Psoas muscle (tissue), 8 donors: Measurements from ENCODE around the gene GNB5. TPM values are rescaled to one million over a fixed set of nuclear protein-coding genes. Genes with fewer than 3 reads are reported as not detected.
"Not testable (repeated sequence)": the region's sequence is repeated elsewhere in the genome, so short reads cannot be mapped to it uniquely, and the experiment has no call there.

Experiments used
- ATAC-seq, 4 donors: fragments of 200-7000 bp; cut with Tn5 transposase; one replicate each; pipeline ENCODE4 v1.9.1; 2020; ENCODE audit warnings: moderate library complexity in 3 of 4, mild to moderate bottlenecking in 2 of 4
- DNase-seq, 2 donors: peaks; one replicate each; pipeline ENCODE4 v3.0.0-alpha.2; 2020
- H3K27ac ChIP-seq: fragments of 200-600 bp; one replicate; pipeline ENCODE4 v1.8.0; 2022
- H3K27me3 ChIP-seq, 3 donors: fragments of 200-600 bp in 1 of 3; one replicate each; pipeline versions ENCODE4 v1.6.1 to v1.8.0; 2013 to 2022; ENCODE audit warnings: low read length in 2 of 3, mild to moderate bottlenecking in 2 of 3, moderate library complexity in 1 of 3; ENCODE audit not compliant: insufficient read depth in 3 of 3
- H3K36me3 ChIP-seq, 2 donors: fragments of 200-600 bp in 1 of 2; one replicate each; pipeline versions ENCODE4 v1.6.1 to v1.8.0; 2013 to 2022; ENCODE audit warnings: low read depth in 1 of 2, mild to moderate bottlenecking in 1 of 2, moderate library complexity in 1 of 2; ENCODE audit not compliant: insufficient read depth in 1 of 2
- H3K4me1 ChIP-seq: fragments of 200-600 bp; one replicate; pipeline ENCODE4 v1.8.0; 2022
- H3K4me3 ChIP-seq: fragments of 200-600 bp; one replicate; pipeline ENCODE4 v1.8.0; 2022; ENCODE audit warnings: mild to moderate bottlenecking
- H3K9me3 ChIP-seq: fragments of 200-600 bp; one replicate; pipeline ENCODE4 v1.8.0; 2022
- CTCF ChIP-seq: fragments of 200-600 bp; IDR thresholded peaks from one replicate; pipeline ENCODE4 v1.8.0; 2022; ENCODE audit warnings: antibody characterized with exemption
- WGBS, 3 donors: extraction: QIAGEN DNeasy Blood & Tissue Kit; methylation state at CpG; one replicate each; pipeline versions ENCODE4 v1.1.6 to v1.1.7; 2013; 5-methylcytosine and 5-hydroxymethylcytosine counted together
- intact Hi-C, 2 donors: fragments of 100-400 bp; cut with DNase I; formaldehyde crosslinking; loops; one replicate each; pipeline versions ENCODE4 v1.11.0 to v1.14.2; 2022
- polyA plus RNA-seq, 3 donors: library from polyadenylated mRNA; stranded (reverse); fragments of 200-250 nt; gene quantifications; one replicate each; pipeline ENCODE4 v1.2.3, GENCODE V29; 2013
- total RNA-seq, 4 donors: library from RNA; stranded (reverse); fragmentation: NEBNext Ultra II Directional in 2 of 4; extraction: Animal tissue kit (Norgen Biotek cat#: 25700) in 2 of 4; gene quantifications; one replicate each; pipeline versions ENCODE4 v1.2.1 to v1.2.4, GENCODE V29; 2021 to 2023
- donor health status: healthy with polysubstance abuse.
- donor health status: DM: no; HTN: no; CAD: no; lungs with moderate emphysema.
- donor health status: Bipolar disorder and iron deficiency.
- donor health status: healthy.
- donor health status: DM: yes; HTN: yes; CAD: no.
- donor health status: DM: no; HTN: no; CAD: no.
- donor health status: DM: no; HTN: no; CAD: no.
- donor health status: DM: yes; HTN: yes; CAD: no.

Gene GNB5
- total and polyA plus RNA-seq, 7 donors = 0.86 to 2.5 (median 1.4) TPM

DNA sequence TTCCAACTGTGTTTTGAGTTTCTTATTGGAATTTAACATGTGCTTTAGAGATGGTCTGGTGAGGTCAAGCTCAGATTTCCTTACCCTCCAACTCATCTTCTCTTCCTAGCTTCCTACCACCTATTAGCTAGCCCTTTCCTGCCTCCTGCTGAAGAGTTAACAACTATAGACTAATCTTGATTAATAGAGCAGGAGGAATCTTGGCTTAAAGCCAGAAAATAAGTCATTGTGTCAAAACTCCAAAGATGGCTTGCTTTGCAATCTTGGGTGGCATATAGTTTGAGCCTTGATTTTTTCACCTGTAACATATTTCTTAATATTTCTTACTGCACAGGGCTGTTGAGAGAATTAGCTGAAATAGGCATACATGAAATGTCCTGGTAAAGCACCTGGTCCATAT lies 105.9 kb downstream of the GNB5 start:
- H3K36me3 ChIP-seq = no peaks in the 10 kb centered on the region
- DNase-seq = no peak
- no peaks in the 10 kb centered on the region for H3K4me1 ChIP-seq
- H3K9me3 ChIP-seq = peaks cover 4% of the 10 kb centered on the region
- no peak for ATAC-seq
- intact Hi-C loops = no loop called here
- H3K27me3 ChIP-seq = no peaks in the 10 kb centered on the region
- no peak overlapping the region for H3K4me3 ChIP-seq
- H3K27ac ChIP-seq = no peak overlapping the region
- no peak for TF ChIP-seq CTCF

DNA sequence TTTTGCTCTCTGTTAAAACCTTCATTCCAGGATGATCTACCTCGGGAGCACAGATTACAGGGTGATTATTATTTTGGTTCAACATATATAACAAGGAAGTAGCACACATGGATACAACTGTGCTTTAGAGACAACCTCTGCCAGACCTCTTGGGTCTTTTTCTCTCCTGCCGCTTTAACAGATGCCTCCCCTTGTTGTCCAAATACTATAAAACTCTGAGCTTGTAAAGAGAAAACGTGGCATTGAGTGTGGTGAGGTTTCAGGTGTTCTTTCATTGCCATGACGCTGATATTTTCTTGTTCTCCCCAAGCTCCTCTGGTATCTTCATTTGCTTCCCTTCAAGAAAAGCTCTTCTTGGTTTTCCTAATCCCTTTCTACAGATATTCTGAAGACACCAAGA lies 107.6 kb downstream of the GNB5 start:
- Histone ChIP-seq H3K27me3 (no peaks in the 10 kb centered on the region), H3K36me3 (no peaks in the 10 kb centered on the region), H3K4me1 (no peaks in the 10 kb centered on the region), H3K4me3 (no peak overlapping the region), H3K9me3 (peaks cover 4% of the 10 kb centered on the region), H3K27ac (no peak overlapping the region)
- WGBS, 3 donors = 58 to 71% (median 64%) methylated on average over 4 of the region's 4 CpGs
- no peak for ATAC-seq
- no peak for DNase-seq
- intact Hi-C loops = no loop called here
- no peak for TF ChIP-seq CTCF

- intact Hi-C loops, H3K27ac ChIP-seq, H3K4me1 ChIP-seq, H3K9me3 ChIP-seq, H3K27me3 ChIP-seq, ATAC-seq, DNase-seq, H3K36me3 ChIP-seq, H3K4me3 ChIP-seq: not testable (repeated sequence)
- 91 to 100% (median 95%) methylated on average over 1 of the region's 1 CpG for WGBS, 3 donors
Observed at GRCh38 chr15:52083037-52083359, 108.2 kb downstream of the GNB5 start.

DNA sequence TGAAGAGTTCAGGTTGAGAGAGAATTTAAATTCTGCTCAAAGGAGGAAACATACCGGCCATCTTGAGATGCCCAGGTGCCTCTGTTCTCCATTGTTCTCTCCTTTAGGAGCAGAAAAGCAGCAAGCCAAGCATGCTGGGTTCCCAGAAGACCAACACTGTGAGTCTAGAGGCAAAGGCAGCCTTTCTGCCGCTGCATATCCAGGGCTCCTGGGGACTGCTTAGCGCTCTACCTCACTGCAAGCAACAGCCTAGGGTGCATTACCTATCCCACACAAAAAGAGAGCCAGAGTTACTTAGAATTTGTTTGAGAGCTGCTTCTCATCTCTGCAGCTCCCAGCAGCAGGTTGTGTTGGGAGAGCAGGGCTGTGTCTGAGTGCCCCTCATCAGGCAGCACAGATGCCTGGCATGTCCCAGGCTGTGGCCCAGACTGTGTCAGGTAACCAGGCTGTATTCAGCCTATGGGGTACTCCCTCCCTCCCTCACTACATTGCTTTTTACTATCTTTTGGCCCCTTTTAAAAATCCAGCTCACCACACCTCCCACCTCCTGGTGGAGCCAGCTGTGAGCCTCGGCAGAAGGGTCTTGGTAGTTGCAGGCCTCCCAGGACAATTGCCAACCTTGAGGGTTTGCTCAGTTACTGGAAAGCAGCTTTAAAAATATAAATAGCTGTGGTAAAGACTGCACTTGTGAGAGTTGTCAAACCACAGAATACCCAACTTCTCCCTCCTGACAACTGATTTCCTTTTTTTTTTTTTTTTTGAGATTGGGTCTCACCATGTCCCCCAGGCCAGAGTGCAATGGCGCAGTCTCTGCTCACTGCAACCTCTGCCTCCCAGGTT lies 108.8 kb downstream of the GNB5 start:
- no peak for ATAC-seq
- intact Hi-C loops = no loop called here

More for the DNA sequence above, 108.8 kb downstream of the GNB5 start:
- TF ChIP-seq CTCF = no peak
- H3K4me3 ChIP-seq = no peak overlapping the region
- no peaks in the 10 kb centered on the region for H3K4me1 ChIP-seq
- H3K36me3 ChIP-seq = no peaks in the 10 kb centered on the region
- no peaks in the 10 kb centered on the region for H3K27me3 ChIP-seq
- 72 to 82% (median 80%) methylated on average over 5 of the region's 5 CpGs for WGBS, 3 donors
- peaks cover 4% of the 10 kb centered on the region for H3K9me3 ChIP-seq
- DNase-seq = no peak
- no peak overlapping the region for H3K27ac ChIP-seq
